GM04503 (cell line): ENCODE results near the gene SPPL2B.
"Not testable (repeated sequence)": the region's sequence is repeated elsewhere in the genome, so short reads cannot be mapped to it uniquely, and the experiment has no call there.

Experiments used
- DNase-seq: peaks from one replicate; pipeline ENCODE4 v3.0.0-alpha.2; 2012; ENCODE audit warnings: low read depth

Gene SPPL2B, protein sequence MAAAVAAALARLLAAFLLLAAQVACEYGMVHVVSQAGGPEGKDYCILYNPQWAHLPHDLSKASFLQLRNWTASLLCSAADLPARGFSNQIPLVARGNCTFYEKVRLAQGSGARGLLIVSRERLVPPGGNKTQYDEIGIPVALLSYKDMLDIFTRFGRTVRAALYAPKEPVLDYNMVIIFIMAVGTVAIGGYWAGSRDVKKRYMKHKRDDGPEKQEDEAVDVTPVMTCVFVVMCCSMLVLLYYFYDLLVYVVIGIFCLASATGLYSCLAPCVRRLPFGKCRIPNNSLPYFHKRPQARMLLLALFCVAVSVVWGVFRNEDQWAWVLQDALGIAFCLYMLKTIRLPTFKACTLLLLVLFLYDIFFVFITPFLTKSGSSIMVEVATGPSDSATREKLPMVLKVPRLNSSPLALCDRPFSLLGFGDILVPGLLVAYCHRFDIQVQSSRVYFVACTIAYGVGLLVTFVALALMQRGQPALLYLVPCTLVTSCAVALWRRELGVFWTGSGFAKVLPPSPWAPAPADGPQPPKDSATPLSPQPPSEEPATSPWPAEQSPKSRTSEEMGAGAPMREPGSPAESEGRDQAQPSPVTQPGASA

DNA sequence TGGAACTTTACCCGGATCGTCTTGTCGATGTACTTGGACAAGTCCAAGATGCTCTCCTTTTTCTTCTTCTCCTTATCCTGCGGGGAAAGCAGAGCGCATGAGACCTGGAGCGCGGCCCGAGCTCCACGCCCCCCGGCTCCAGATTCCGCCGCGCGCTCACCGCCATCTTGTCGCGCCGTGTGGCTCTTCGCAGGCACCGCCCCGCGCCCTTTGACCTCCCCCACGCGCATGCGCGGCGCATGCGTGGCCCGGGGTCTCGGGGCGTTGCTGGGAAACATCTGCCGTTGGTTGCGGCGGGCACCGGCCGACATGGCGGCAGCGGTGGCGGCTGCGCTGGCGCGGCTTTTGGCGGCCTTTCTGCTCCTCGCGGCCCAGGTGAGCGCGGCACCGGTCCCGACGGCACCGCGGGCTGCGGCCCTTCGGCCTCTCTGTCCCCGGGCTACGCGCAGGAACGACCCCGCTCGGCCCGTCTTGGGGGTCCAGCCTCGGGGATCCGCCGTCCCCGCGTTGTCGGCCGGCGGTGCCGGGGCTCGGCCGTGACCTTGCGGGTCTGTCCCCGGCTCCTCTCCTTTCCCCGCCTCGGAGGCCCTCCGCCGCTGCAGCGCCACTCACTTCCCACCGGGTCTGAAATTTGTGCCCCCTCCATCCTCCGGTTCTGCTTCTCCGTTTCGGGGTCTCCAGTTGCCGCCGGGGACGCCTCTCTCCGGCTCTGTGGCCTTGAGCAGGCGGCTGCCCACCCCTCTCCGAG lies at the start of gene SPPL2B, which contains the start of gene LSM7:
Gene SPPL2B (plus strand): TSS at position 284 of the 748 bp plus-strand sequence. CDS start 26 bp downstream, at position 310.
Gene LSM7 (minus strand): TSS at position 186 of the 748 bp plus-strand sequence. CDS start 20 bp downstream, at position 166.
- peak; percentile 27 for DNase-seq

GRCh38 chr19:2280633-2281264 lies 47.7 kb upstream of the SPPL2B start:
- no peak for DNase-seq

DNA sequence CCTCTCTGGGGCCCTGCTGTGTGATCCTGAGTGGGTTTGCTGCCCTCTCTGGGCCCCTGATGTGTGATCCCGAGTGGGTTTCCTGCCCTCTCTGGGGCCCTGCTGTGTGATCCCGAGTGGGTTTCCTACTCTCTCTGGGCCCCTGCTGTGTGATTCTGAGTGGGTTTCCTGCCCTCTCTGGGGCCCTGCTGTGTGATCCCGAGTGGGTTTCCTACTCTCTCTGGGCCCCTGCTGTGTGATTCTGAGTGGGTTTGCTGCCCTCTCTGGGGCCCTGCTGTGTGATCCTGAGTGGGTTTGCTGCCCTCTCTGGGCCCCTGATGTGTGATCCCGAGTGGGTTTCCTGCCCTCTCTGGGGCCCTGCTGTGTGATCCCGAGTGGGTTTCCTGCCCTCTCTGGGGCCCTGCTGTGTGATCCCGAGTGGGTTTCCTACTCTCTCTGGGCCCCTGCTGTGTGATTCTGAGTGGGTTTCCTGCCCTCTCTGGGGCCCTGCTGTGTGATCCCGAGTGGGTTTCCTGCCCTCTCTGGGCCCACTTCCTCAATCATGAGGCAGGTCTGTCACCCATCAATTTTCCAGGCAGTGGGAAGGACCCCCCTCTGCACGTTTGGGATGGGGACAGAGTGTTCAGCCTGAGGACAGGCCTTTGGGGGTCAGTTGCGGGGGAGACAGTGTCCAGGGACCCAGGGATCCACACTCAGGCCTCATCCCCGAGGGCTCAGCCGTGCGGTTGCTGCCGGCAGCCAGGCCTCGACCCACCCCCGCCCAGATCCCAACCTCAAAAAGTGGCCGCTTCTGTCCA lies 47.0 kb upstream of the SPPL2B start:
- not testable (repeated sequence) for DNase-seq

DNA sequence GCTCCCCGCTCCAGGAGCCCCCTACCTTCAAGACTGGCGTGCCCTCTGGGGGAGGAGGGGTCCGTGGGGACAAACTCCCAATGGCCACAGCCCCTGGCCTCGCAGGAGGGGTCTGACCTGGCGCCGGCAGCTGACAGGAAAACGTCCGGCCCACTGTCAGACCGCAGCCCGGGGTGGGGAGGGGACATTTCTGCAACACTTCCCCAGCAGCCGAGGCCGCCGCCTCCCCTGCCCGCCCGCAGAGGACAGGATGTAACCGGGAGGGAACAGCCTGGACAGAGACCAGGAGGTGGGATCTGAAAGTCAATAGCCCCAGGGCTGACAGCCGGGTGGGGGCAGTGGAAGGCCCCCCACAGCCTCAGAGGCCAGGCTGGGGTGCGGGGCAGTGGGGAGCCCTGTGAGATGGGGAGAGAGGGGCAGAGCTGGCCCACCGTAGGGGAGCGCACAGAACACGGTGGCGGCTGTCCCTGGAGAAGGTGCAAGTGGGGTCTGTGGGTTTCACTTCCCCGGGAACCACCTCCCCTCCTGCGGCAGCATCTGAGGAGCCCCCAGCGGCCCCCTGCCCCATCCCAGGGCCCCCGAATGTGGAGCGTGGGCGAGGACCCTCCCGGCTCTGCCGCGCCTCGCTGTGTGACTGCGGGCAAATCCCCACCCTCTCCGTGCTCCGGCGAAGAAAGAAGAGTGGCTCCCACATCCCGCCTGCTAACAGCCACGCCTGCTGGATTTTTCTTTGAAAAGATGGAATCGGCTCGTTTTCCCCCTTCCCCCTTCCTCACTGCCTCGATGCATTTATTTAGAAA lies 46.2 kb upstream of the SPPL2B start, which contains the start of gene PEAK3:
Gene PEAK3 (minus strand): TSS at position 114 of the 800 bp plus-strand sequence. CDS start 1,244 bp downstream, outside the sequence.
- DNase-seq, result no peak

- no peak for DNase-seq
Measured at GRCh38 chr19:2282862-2283237, 45.6 kb upstream of the SPPL2B start.

DNA sequence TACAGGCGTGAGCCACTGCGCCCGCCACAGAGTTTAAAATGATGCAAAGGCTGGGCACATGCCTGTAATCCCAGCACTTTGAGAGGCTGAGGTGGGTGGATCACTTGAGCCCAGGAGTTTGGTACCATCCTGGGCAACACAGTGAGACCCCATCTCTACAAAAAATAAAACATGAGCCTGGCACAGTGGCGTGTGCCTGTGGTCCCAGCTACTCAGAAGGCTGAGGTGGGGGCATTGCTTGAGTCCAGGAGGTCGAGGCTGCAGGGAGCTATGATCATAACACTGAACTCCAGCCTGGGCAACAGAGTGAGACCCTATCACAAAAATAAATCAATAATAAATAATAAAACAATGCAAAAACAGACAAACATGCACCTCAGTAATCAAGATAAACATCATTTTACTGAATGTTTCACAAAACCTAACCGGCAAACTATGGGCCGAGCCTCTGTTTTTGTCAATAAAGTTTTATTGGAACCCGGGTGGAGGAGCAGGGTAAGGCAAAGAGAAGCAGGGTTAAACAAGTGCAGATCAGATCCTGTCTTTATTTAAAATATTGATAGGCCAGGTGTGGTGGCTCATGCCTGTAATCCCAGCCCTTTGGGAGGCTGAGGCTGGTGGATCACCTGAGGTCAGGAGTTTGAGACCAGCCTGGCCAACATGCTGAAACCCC lies 44.5 kb upstream of the SPPL2B start:
- DNase-seq, result no peak

- DNase-seq, result no peak
Measured at GRCh38 chr19:2286402-2287140, 41.9 kb upstream of the SPPL2B start.

- DNase-seq, result no peak
Measured at GRCh38 chr19:2287585-2288337, 40.7 kb upstream of the SPPL2B start.

GRCh38 chr19:2288338-2288817 lies 40.1 kb upstream of the SPPL2B start:
- DNase-seq, result no peak

- no peak for DNase-seq
Measured at GRCh38 chr19:2288818-2289713, 39.4 kb upstream of the SPPL2B start.

GRCh38 chr19:2289714-2290435 lies 38.6 kb upstream of the SPPL2B start:
- DNase-seq, result no peak

DNA sequence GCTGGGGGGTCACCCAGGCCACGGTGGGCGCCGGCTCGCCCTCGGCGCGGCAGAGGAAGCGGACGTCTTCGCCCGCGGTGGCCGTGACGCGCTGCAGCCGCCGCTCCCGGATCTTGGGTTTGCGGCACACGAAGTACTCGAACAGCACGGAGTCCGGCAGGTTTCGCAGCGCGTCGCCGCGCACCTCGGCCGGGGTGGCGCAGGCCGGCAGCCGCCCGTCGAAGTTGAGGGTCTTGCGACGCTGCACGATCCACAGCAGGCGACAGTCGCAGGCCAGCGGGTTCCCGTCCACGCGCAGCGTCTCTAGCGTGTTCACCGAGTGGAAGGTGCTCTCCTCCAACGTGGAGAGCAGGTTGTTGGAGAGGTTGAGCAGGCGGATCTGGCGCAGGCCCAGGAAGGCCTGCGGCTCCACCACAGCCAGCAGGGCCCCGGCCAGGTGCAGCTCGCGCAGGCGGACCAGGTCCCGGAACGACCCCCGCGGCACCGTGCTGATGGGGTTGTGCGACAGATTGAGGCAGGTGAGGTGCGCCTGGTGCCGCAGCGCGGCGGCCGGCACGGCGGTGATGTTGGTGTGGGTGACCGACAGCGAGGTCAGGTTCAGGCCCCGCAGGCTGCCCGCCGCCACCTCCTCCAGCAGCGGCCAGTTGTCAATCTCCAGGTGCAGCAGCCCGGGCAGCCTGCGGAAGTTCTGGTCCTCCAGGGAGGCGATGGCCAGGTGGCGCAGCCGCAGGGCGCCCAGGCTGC lies 37.9 kb upstream of the SPPL2B start:
- DNase-seq, result no peak

- no peak for DNase-seq
Measured at GRCh38 chr19:2291185-2291751, 37.2 kb upstream of the SPPL2B start.

DNA sequence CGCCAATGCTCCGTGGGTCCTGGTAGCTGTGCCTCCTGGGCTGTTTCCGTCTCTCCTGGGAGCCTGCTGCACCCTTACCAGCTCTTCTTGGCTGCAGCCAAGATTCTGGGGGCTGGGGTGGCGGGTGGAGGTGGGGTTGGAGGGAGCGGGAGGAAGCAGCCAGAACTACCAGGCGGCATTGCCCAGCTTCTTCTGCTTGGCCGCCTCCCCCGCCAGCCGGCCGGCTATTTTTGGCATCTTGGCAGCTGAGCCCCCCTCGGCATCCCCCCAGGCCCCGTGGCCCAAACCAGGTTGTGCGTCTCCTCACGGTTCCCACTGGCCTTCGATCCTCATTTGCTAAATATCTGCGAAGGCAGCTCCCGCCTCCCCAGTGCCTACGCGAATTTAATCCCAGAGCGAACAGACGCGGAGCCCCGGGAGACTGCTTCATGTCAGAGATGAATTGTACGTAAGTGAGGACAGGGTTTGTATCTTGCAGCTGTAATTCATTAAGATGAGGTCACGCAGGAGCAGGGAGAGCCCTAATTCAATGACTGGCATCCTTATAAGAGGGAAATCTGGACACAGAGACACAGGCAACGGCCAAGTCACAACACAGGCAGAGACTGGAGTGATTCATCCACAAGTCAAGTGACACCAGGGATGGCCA lies 33.7 kb upstream of the SPPL2B start:
- DNase-seq, result peak; percentile 81

GRCh38 chr19:2296141-2296540 lies 32.3 kb upstream of the SPPL2B start:
- DNase-seq, result no peak
